Activated CD4-positive, CD25-positive, alpha-beta regulatory T cell treated with anti-CD3 and anti-CD28 coated beads, Interleukin-2, amount 50 U/mL, for 24 hours (primary cell): ENCODE results near the gene PODN.

Experiments used
- ATAC-seq, 2 donors: fragments of 150-1000 bp; cut with Tn5 transposase; one replicate each; pipeline ENCODE4 v1.10.0; 2021; ENCODE audit warnings: mild to moderate bottlenecking in 1 of 2, moderate library complexity in 1 of 2

The PODN gene

DNA sequence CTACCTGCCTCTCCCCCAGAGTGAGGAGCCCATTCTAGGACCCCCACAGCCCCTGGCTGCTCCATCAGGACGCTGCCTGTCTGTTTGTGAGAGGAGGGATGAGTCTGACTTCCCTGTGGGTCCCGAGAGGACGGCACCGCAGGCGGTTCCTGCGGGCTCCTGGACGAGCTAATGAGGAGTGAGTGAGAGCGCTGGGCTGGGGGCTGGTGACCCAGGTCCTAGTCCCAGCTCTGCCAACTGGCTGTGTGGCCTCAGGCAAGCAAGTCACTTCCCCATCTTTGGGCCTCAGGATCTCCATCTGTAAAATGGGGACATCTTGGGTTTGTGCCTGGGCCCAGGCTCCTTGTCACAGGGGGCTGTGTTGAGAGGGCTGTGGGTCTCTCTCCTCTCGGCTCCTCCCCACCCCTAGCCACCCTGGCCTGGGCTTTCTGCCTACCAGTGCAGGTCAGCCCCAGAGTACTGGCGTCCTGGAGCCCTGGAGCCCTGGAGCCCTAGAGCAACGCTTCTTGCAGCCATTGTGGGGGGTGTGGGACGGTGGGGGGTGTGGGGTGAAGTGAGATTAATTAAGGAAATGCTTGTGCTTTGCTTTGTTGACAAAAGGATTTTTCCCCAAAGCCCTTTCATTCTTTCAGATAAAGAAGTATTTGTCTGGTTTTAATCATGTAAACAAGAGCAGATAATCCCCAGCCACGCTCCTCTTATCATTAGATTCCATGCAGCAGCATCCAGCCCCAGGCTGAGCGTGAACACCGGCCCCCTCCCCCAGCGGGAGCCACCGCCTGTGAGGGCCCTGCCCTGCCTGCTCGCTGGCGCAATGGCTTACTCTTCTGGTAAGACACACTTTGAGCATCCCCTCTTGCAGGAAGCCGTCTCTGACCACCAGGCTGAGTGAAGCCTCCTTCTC is 53.6 kb downstream of the PODN start:
- ATAC-seq = no peak

DNA sequence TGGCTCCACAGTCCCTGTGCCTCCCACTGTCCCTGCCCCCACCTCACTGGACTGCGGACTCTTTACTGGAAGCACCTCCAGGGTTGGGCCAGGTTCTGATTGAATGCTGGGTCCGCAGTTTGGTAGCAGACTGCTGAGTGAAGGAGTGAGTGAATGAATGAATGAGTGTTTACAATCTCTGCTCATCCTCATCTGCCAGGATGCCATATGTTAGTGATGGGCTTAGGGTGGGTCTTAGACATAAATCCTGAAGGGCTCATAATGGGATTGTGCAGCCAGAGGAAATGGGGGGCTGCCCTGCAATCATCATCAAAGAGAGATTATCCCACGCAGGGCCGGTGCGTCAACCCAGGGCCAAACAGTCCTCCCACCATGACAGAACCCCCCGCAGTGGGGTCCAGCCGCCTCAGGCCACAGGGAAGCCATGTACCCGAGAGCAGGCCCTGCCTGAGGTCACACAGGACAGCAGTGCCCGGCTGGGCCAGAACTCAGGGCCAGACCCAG is 54.3 kb downstream of the PODN start:
- ATAC-seq = no peak

DNA sequence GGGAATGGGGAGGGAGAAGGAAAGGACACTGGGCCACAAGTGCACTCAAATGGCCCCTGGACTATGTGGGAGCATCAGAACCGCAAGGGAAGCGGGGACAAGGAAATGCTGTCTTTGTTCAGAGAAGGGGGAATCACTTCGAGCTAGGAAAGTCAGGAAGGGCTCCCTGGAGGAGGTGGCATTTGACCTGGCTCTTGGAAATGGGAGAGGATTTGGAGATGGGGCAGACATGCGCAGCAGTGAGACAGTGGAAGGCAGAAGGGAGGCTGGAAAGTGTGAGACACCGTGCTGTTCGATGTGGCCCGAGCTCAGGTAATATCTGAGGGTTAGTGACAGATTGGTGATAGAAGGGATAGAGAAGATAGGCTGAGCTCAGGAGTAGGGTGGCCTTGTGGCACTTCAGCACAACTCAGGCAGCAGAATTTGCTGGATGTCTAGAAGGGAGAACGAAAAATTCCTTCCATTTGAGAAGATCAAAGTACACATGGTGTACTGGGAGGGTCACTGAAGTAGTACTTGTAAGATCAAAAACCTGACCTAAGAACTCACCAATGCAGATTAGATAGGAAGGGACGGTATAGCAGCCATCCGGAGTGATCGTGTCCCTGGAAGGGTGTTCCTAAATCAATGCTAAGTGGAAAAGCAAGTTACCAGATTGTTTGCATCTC is 55.1 kb downstream of the PODN start:
- ATAC-seq = no peak

DNA sequence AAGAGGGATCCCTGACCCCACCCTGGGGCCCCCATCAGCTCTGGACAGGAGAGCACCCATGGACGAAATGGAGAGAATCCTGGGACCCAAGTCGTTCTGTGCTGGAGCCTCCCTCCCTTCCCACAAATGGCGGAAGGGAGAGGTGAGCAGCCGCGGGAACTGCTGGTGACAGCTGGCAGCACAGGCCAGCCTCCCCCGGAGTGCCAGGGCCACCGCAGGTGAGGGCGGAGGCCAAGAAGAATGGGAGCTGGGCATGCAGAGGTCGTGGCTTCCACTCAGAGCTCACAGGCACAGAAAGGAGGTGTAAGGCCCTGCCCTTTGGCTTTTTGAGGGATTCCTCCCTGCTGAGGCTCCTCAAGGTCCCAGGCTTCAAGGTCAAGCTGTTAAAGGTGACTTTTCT is 55.8 kb downstream of the PODN start:
- no peak for ATAC-seq

DNA sequence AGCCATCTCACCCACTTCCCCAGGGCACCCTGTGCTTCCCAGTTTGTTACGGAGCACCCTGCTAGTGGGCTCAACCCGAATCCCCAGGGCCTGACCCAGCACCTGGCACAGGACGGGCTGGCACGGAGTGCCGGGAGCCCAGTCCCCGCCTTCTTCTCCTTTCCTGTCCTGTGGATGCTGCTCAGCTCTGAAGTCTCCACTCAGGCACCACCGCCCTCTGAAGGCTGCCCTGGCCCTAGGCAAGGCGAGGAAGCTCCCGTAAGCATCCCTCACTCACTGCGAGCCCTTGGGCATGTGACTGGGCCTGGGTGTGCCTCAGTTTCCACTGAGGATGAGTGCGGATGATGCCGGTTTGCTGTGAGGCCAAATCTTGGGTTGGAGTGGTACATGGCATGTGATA is 58.6 kb downstream of the PODN start:
- no peak for ATAC-seq

DNA sequence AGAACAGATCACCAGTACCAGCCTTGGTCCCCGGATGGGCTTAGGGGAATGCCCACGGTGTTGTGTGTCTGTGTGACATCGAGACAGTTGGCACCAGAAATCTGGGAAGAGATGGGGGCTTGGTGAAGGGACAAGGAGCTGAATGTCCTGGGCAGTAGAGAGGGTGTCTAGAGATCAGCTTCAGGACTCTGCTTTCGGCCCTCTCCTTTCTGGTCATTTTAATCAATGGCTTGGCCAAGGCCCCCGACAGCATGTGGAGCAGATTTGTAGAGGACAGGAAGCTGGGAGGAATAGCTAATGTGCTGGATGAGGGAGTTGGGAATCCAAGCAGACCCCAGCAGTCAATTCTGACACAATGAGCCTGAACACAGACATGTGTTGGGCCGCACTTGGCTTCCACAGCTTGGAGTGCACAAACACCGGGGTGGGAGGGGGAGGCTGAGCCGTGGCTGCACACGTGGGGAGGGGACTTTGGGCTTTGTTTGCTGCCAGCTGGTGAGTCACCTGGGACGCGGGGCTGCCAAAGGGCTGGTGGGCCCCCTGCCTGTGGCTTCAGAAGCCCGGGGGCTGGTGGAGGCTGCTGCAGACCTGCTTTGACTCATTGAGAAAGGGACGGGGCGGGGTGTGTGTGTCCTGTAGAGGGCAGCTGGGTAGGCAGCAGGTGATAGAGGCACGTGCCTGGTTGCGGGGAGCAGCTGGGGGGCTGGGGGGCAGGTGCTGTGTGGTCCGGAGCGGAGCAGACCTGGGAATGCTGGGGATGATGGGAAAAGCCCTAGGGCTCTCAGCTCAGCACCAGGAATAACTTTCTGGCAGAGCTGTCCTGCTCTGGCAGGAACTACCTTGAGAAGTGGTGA is 59.5 kb downstream of the PODN start:
- ATAC-seq = no peak

DNA sequence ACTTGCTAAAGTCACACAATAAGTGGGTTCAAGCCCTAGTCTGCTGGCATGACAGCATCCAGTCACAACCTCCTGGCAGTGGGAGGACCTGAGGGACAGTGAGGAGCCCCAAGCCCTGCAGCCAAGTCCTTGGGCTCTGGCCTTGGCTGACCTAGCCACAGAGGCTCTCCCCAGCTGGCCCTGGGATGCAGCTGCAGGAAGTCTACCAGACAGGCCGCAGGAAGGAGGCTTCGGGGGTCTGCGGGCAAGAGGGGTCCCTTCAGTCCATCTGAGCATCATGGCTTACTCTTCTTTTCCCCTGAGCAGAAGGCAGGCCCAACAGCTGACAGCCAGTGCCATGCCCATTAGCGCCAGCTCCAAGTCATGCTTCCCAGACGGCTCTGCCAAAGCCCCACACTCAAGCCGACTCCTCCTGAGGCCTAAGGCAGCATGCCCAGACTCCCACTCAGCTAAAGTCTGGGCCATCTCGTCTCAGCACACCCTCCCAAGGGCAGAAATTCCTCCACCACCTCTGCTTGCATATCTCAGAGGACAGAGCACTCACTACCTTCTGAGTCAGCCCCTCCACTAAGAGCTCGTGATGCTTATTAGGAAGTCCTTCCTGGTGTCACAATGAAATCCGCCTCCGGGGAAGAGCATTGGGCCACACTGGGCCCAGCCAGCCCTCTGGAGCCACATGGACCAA is 60.3 kb downstream of the PODN start:
- no peak for ATAC-seq

DNA sequence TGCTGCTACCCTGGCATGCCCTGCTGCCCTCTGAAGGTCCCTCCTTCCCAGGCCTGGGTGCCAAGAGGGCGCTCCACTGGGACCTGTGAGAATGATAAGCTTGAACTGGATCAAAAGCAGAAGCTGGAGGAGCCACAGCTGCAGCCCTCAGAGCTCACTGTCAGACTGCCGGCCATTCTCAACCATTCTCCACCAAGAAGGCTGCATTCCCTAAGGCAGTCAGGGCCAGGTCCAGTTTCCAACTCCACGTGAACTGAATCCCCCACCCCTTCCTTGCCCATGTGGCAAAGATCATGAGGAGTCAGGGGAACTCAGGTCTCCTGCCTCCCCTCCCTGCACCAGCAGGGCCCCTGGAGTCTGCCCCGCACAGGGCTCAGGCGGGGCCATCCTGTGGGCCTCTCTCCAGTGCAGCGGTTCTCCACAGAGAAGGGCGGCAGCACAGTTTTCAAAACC is 61.0 kb downstream of the PODN start:
- no peak for ATAC-seq

DNA sequence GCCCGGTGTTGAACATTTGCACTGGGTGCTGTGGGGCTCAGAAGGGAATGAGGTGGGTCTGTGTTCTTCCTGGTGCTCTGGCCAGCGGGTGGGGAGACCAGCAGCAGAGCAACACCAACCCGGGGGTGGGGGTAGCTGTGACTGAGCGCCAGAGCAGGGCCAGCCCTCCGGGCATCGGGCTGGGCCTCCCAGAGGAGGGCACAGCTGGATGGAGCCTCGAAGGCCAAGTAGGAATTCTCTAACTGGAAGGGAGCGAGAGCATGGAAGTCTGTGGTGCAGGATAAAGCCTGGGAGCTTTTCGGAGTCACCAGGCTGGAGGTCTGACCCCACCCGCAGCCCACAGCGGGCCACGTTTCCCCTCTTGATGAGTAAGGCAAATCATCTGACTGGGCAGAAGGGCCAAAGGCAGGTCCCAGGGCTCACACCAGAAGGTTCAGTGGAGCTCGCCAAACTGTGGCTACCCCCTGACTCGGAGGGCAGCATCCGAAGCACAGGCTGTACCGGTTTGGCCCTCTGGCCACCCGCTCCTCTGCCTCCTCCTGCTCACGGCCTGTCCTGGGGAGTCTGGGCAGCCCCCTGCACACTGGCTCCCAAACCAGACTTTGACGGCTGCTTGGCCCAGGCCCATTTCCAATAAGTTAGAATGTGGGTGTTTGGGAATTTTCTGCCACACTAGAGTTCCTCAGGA is 61.6 kb downstream of the PODN start:
- no peak for ATAC-seq

DNA sequence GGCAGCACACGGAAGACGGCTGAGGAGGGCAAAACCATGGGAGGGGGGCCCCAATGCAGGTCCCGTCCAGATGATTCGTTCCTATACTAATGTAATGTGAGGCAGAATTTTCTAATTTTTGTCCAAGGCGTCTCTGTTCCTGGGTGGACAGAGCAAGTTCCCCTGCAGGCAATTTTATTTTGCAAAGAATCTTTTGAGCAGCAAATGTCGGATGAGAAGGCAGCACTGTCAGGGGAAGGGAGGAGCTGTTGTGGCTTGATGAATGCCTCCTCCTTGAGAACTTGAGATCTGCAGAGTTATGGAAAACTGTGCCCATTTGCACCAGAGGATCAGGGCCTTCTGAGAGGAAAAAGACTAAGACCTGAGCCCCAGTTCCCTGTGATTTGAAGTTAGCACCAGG is 63.1 kb downstream of the PODN start:
- no peak for ATAC-seq

DNA sequence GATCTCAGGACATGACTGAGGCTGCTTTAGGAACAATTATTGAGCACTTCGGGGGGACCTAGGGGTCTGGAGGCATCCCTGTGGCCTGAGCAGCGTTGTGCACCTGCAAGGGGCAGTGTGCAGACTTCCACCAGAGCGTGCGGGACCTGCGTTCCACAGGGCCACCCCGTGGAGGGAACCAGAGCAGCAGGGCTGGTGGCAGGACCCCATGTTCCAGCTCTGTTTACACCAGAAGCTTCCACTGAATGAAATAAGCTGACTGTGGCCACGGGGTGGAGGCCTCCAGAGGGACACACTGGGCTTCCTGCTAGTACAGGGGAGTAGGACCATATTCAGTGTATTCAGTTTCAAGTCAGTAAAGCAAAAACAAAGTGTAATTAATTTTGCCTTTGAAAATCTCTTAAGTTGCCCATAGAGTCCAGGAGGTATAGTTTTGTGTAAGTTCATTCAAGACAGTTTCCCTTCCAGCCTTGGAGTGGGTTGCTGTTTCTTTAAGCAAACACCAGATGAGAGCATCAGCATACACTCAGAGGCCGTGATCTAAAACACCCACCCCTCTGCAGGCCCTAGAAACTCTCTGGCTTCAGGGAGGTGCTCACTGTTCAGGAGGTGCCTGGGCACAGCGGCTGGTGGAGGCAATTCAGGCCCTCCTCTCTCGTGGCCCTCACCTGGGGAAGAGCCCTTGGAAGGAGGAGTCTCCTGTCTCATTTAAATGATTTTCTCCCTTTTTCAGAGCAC is 63.8 kb downstream of the PODN start:
- ATAC-seq = no peak

DNA sequence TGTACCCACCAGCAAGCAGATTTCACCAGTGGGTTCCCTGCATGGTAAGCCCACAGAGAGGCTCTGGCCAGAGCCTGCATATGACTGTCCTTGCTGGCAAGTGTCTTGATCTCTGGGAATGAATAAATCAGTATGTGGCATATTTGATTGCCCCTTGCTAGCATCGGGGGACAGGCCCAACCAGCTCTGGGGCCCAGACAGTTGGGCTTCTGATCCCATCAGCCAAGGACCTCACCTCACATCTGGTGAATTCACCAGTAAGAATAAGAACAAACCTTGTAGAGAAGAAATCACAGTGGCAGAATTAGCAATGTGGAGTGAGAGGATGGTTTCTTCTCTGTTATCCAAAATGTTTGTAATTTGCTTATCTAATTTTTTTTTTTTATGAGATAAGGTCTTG is 64.5 kb downstream of the PODN start:
- no peak for ATAC-seq

DNA sequence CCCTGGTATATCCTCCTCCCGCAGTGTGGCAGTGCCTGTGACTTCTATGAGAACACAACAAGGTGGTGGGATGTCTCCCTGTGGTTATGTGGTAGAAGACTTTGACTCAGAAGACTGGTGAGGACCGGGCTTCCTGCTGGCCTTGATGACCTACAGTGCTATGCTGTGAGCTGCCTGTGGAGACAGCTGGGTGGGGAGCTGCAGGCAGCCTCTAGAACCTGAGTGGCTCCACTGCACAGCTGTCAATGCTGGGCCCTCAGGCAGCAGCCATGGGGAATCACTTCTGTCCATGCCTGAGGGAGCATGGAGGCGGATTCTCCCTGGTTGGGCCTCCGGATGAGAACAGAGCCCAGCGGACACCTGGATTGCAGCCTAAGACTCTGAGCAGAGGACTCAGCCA is 65.5 kb downstream of the PODN start:
- ATAC-seq = no peak

DNA sequence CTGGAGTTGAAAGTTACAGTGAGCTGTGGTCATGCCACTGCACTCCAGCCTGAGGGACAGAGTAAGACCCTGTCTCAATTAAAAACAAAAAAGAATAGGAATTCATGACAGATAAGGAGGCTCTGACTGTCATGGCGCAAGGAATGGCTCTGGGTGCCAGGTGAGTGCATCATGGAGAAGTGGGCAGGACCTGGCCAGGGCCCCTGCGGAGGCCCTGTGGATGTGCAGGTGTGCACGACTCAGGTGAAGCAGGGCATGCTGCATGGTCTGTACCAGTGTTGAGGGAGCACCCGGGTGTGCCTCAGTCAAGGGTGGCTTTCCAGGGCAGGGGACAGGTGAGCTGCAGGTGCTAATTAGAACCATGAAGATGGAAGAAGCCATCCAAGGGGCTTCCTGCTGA is 66.4 kb downstream of the PODN start:
- ATAC-seq = no peak

DNA sequence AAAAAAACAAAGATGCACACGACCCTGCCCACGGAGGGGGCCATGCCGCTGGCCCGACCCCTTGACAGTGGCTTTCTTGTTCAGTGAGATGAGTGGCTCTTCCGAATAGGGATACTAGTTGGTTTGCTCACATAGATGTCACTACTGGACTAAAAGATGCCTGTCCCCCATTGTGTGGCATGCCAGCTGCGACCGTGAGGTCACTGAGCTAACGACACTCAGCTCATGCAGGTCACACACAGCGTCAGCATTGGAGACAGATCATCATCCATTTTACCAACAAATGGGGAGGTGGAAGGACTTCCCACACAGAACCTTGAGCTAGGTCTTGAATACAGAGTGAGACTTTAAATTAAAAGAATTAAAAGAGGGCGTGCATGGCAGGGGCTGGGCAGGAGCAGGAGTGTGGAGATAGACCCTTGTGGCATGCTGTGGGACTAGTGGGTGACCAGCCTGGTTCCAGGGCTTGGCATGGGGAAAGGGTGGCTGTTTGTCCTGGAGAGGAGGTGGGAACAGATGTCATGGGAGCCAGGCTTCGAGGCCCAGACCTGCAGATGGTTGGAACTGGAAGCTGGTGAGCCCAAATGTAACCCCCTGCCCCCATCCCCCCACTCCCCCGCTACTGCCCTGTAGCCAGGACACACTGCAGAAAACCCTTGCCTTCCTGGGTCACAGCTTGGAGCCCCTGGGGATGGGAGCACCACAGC is 68.0 kb downstream of the PODN start:
- ATAC-seq = no peak

DNA sequence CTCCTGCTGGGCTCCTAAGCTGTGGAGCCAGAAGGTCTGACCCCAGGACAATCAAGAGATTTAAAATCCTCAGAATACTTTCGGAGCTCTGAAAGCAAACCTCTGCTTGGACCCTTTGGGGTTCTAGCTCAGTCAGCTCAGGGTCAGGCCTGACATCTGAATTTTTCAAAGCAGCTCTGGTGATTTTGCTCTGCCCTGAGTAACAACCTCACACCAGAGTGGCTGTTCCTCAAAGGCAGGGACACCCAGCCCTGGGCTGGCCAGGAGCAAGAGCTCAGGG is 68.5 kb downstream of the PODN start:
- no peak for ATAC-seq

DNA sequence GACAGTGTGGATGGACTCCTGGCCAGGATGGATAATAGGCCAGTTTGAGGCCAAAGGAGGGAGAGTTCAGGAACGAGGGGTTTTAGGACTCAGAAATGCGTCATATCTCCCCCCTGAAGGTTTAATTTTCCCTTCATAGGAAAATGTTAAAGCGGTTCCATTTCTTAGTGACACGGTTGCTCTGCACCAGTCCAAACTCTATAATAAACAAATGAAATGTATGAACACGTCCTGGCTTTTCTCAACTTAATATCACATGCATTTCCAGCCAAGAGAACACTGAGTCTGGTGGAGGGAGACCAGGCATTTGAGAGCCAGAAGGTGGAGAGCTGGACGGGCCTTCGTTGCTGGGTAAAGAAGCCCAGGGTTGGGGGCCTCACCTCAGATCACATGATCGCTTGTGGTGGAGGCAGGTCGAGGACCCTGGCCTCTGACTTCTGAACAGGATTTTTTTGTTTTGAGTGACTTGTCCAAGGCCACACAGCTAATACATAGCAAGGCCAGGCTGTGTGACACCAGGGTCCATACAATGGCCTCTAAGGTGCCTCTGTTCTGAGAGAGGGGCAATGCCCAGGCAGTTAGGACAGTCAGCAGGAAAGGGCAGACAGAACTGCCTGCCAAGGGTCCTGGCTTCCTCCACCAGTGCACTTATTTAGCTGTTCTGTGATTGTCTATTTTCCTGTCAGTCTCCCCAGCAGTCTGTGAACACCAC is 69.0 kb downstream of the PODN start:
- ATAC-seq = no peak

DNA sequence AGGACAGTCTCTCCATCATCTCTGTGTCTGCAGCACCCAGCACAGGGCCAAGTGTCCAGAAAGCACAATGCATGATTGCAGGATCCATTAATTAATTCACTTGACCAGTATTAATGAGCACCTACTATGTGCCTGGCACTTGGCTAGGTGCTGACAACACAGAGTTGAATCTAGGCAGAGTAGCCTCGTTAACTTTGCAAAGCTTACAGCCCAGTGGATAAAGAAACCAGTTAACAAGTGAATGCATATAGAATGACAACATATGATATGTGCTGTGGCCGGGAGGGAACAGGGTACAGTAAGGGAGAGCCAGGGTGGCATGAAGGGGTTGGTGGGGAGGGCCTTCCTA is 69.6 kb downstream of the PODN start:
- no peak for ATAC-seq

DNA sequence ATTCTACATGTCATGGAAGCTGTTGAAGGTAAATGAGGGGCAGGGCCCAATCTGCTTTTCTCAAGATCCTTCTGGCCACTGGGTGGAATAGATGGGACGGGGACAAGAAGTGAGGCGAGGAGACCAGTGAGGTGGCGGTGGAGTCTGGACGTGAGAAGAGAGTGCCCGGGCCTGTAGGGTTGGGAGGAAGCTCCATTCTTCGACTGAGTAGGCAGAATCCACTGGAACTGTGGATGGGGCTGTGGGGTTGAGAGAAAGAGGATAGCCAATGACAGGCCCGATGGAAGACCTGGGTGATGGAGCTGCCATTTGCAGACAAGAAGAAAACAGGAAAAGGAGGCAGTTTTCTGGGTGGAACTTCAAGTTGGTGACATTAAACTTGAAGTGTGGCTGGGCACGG is 70.2 kb downstream of the PODN start:
- ATAC-seq = no peak
